ENCODE measurements around the gene TSPEAR. TPM values are rescaled to one million over a fixed set of nuclear protein-coding genes. Genes with fewer than 3 reads are reported as not detected.

The TSPEAR gene
- total RNA-seq, 2 experiments from 2014 or later: not detected

DNA sequence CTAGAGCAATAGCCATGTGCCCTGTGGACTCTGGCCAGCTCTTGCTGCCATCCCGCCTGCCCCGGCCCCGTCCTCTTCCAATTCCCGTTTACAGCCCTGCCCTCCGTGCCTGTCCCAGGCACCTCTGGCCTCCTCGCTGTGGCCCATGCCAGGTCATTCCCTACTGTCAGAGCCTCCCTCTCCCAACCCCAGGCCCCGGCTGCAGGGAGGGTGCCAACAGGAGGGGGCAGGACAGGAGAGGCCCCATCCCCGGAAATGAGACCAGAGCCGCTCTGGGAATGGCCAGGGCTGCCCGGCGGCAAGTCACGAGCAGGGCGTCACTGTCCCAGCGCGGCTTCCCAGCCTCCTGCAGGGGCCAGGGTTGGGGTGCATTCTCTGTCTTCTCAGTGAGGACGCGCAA lies 23.5 kb upstream of the TSPEAR start:
- TF ChIP-seq, protein P1, sequence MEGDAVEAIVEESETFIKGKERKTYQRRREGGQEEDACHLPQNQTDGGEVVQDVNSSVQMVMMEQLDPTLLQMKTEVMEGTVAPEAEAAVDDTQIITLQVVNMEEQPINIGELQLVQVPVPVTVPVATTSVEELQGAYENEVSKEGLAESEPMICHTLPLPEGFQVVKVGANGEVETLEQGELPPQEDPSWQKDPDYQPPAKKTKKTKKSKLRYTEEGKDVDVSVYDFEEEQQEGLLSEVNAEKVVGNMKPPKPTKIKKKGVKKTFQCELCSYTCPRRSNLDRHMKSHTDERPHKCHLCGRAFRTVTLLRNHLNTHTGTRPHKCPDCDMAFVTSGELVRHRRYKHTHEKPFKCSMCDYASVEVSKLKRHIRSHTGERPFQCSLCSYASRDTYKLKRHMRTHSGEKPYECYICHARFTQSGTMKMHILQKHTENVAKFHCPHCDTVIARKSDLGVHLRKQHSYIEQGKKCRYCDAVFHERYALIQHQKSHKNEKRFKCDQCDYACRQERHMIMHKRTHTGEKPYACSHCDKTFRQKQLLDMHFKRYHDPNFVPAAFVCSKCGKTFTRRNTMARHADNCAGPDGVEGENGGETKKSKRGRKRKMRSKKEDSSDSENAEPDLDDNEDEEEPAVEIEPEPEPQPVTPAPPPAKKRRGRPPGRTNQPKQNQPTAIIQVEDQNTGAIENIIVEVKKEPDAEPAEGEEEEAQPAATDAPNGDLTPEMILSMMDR (IDR thresholded peaks at IDR 0.05): no peak
- Mint-ChIP-seq H3K27ac (no peak overlapping the region), H3K36me3 (ENCODE audit: low read depth) (no peaks in the 10 kb centered on the region), H3K9me3 (no peaks in the 10 kb centered on the region), H3K4me1 (ENCODE audit: low read depth) (no peaks in the 10 kb centered on the region), H3K4me3 (no peak overlapping the region), H3K27me3 (peaks cover 11% of the 10 kb centered on the region)
- ATAC-seq (ENCODE audit: poor library complexity) (no peak), DNase-seq (no peak)
- no peaks in the 10 kb centered on the region for H3K4me1 ChIP-seq (ENCODE audit: insufficient read depth, low read length)
- no peak overlapping the region for H3K27ac ChIP-seq (ENCODE audit: low read depth in 1 of 2, low read length in 2 of 2)
- H3K27me3 ChIP-seq (ENCODE audit: control insufficient read depth in 1 of 2, insufficient read depth in 2 of 2, low read length in 2 of 2): no peaks in the 10 kb centered on the region
- H3K4me3 ChIP-seq (ENCODE audit: low read length): no peak overlapping the region
- intact Hi-C loops (cut with DNase I, micrococcal nuclease): no loop called here
- POLR2A ChIA-PET: no interaction called here
- H3K36me3 ChIP-seq (ENCODE audit: insufficient read depth, low read length): no peaks in the 10 kb centered on the region
- peaks cover 0 to 12% of the 10 kb centered on the region in 2 experiments for H3K9me3 ChIP-seq (ENCODE audit: control insufficient read depth in 1 of 2, insufficient read depth in 1 of 2, low read length in 2 of 2)
- CTCF ChIA-PET: no interaction called here

DNA sequence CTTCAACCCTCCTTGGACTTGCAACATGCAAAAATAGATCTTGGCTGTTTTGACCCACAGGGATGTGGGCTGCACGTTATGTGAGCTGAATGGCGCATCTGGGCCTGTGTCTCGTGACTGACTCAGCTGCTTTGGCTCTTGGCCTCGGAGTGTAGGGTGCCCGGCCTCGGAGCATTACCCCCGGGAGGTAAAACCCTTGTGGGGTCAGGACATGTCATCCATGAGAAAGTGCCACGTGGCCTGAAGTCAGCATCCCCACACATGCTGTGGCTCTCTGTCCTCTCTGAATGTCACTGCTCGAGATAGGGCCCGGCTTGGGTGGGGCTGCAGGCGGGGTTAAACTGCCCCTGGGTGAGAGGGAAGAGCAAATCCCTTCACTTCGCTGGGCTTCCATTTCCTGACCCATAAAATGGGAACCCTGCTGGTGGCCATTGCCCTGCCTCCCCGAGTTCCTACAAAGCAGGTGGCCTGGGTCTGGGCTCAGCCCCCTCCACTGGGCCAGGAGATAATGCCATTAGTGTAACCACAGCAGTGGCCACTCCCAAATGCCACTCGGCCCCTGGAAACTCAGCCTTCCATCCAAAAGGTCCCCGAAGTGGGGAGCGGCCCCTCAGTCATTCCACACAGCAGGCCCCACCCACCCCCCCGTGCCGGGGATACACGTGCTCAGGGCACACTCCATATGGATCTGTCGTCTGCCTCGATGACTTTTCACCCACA lies 22.8 kb upstream of the TSPEAR start:
- H3K27ac Mint-ChIP-seq: no peak overlapping the region
- no peak for ATAC-seq (ENCODE audit: poor library complexity)
- Histone ChIP-seq H3K27me3 (ENCODE audit: control insufficient read depth in 1 of 2, insufficient read depth in 2 of 2, low read length in 2 of 2) (no peaks in the 10 kb centered on the region), H3K9me3 (ENCODE audit: control insufficient read depth in 1 of 2, insufficient read depth in 1 of 2, low read length in 2 of 2) (peaks cover 0 to 12% of the 10 kb centered on the region in 2 experiments), H3K36me3 (ENCODE audit: insufficient read depth, low read length) (no peaks in the 10 kb centered on the region), H3K27ac (ENCODE audit: low read depth in 1 of 2, low read length in 2 of 2) (no peak overlapping the region), H3K4me3 (ENCODE audit: low read length) (no peak overlapping the region), H3K4me1 (ENCODE audit: insufficient read depth, low read length) (no peaks in the 10 kb centered on the region)
- no peaks in the 10 kb centered on the region for H3K9me3 Mint-ChIP-seq
- intact Hi-C loops (cut with DNase I, micrococcal nuclease): no loop called here
- ChIA-PET CTCF (no interaction called here), POLR2A (no interaction called here)
- H3K4me1 Mint-ChIP-seq (ENCODE audit: low read depth): no peaks in the 10 kb centered on the region
- peaks cover 11% of the 10 kb centered on the region for H3K27me3 Mint-ChIP-seq
- no peaks in the 10 kb centered on the region for H3K36me3 Mint-ChIP-seq (ENCODE audit: low read depth)
- no peak overlapping the region for H3K4me3 Mint-ChIP-seq
- DNase-seq: no peak
- TF ChIP-seq, protein P1 (IDR thresholded peaks at IDR 0.05): no peak

DNA sequence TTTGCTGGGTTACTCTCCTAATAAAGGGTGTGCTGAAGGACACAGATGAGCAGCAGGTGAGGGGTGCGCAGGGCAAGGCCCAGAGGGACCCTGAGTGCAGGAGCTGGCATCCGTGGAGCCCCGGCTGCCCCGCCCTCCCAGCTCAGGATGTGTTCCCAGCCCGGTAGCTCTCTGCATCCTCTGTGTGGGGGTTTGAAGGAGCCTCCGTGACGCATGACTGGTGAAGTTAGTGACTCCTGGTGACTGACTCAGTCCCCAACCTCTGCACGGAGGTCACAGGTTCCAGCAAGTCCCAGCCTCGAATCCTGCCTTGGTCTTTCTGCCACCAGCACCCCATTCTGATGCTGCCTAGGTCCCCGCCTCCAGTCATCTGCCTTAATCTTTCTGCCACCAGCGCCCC lies 21.6 kb upstream of the TSPEAR start:
- no peak overlapping the region for H3K27ac Mint-ChIP-seq
- intact Hi-C loops (cut with DNase I, micrococcal nuclease): no loop called here
- ChIA-PET CTCF (interaction anchor here (1.5 kb wide), 1 partner anchor 10 kb away, joined by 3 read pairs; no protein-coding TSS in a partner anchor), POLR2A (no interaction called here)
- Histone ChIP-seq H3K4me1 (ENCODE audit: insufficient read depth, low read length) (no peaks in the 10 kb centered on the region), H3K9me3 (ENCODE audit: control insufficient read depth in 1 of 2, insufficient read depth in 1 of 2, low read length in 2 of 2) (peaks cover 0 to 8% of the 10 kb centered on the region in 2 experiments), H3K4me3 (ENCODE audit: low read length) (no peak overlapping the region), H3K36me3 (ENCODE audit: insufficient read depth, low read length) (no peaks in the 10 kb centered on the region), H3K27ac (ENCODE audit: low read depth in 1 of 2, low read length in 2 of 2) (no peak overlapping the region), H3K27me3 (ENCODE audit: control insufficient read depth in 1 of 2, insufficient read depth in 2 of 2, low read length in 2 of 2) (peaks cover 0 to 2% of the 10 kb centered on the region in 2 experiments)
- H3K4me1 Mint-ChIP-seq (ENCODE audit: low read depth): no peaks in the 10 kb centered on the region
- DNase-seq: no peak
- TF ChIP-seq, protein P1 (IDR thresholded peaks at IDR 0.05): no peak
- H3K4me3 Mint-ChIP-seq: no peak overlapping the region
- H3K36me3 Mint-ChIP-seq (ENCODE audit: low read depth): no peaks in the 10 kb centered on the region
- ATAC-seq (ENCODE audit: poor library complexity): no peak
- H3K27me3 Mint-ChIP-seq: peaks cover 19% of the 10 kb centered on the region
- no peaks in the 10 kb centered on the region for H3K9me3 Mint-ChIP-seq
